ENCODE results near the gene TGM2. TPM values are rescaled to one million over a fixed set of nuclear protein-coding genes. Genes with fewer than 3 reads are reported as not detected.
"Not testable (repeated sequence)": the region's sequence is repeated elsewhere in the genome, so short reads cannot be mapped to it uniquely, and the experiment has no call there.

TGM2 gene
- total RNA-seq, 1 donor from 2014 or later: 4.8 TPM

DNA sequence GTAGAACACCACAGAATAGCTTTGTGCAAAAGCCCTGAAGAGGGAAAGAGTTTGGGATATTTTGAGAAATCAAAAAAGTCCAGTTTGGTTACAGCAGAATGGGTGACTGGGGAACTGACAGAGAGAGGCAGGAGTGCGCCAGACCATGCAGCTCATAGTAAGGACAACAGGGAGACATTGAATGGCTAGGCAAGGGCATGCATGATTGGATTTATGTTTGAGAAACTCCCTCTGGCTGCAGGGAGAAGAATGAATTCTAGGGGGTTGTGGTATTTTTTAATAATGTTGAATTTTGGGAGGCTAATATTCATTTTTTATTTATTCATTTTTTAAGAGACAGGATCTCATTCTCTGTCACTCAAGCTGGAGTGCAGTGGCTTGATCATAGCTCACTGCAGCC lies 49.9 kb downstream of the TGM2 start:
- DNase-seq: no peak

GRCh38 chr20:38114353-38114791 lies 50.7 kb downstream of the TGM2 start:
- DNase-seq: no peak

- no peak for DNase-seq
Measured at GRCh38 chr20:38113401-38114325, 51.4 kb downstream of the TGM2 start.

DNA sequence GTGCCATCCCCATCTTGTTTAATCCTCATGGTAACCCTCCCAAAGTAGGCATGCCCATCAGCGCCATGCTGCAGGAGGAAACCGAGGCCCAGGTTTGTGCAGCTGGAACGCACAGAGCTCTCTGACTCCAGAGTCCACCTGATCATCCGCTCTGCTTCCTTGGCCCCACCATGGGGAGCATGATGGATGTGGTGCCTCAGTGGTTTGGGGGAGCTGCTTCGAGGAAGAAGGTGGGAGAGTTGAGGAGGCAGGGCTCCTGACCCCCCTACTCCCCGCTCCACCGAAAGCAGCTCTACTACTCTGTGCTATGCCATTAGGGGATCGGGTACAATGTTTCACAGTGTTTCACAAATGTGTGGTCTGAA lies 52.2 kb downstream of the TGM2 start:
- DNase-seq: no peak

GRCh38 chr20:38112261-38112929 lies 52.7 kb downstream of the TGM2 start:
- no peak for DNase-seq

DNA sequence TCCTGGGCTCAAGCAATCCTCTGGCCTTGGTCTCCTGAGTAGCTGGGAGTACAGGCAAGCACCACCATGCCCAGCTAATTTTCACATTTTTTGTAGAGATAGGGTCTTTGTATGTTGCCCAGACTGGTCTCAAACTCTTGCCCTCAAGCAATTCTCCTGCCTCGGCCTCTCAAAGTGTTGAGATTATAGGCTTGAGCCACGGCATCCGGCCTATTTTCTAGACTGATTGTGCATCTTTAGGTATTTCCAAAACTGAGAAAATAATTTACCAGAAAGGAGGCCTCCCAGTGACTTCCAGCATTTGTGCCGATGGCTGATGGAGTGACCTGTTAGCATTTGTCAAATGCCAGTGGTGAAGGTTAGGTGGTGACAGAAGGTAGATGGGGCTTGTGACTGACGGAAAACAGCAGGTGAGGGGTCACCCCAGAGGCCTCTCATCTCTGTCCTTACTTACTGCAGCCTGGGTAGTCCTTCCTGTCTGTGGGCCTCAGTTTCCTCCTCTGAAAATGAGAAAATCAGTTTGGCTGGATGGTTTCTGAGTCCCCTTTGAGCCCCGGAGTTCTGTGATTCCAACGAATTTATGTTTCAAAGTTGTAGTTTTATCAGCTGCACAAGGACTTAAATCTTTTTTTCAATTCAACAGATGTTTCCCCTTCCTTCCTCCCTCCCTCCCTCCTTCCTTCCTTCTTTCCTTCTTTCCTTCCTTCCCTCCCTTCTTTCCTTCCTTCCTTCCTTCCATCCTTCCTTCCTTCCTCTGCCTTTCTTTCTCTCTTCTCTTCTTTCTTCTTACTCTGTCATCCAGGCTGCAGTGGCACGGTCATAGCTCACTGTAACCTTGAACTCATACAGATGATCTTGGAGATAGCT lies 53.5 kb downstream of the TGM2 start:
- DNase-seq: no peak

DNA sequence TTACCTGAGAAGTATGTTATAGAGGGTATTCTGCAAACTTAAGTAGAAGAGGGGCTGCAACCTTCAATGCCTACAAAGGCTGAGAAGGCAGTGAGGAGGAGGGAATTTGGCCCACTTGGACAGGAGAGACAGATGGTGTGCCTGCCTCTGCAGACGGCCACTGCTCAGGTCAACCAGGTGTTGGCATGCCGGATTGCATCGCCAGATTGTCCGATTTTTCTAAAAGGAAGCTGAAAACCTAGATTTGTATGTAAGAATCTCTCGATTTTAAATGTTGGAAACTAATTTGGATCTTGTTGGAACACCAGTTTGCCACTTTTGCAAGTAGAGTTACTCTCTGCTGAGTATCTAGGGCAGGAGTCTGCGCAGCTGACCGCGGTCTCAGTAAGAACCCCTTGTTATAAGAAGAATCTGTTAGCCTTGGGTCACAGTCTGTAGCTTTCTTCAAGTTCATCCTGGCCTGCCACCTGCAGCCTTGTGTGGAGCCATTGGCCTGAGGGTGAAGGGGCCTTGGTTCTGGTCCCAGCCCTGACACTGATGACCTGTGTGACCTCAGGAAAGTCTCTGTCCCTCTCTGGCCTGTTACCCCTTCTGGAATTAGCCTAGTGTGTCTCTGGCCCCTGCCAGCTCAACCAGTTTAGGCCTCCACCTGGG lies 54.4 kb downstream of the TGM2 start:
- DNase-seq: no peak

DNA sequence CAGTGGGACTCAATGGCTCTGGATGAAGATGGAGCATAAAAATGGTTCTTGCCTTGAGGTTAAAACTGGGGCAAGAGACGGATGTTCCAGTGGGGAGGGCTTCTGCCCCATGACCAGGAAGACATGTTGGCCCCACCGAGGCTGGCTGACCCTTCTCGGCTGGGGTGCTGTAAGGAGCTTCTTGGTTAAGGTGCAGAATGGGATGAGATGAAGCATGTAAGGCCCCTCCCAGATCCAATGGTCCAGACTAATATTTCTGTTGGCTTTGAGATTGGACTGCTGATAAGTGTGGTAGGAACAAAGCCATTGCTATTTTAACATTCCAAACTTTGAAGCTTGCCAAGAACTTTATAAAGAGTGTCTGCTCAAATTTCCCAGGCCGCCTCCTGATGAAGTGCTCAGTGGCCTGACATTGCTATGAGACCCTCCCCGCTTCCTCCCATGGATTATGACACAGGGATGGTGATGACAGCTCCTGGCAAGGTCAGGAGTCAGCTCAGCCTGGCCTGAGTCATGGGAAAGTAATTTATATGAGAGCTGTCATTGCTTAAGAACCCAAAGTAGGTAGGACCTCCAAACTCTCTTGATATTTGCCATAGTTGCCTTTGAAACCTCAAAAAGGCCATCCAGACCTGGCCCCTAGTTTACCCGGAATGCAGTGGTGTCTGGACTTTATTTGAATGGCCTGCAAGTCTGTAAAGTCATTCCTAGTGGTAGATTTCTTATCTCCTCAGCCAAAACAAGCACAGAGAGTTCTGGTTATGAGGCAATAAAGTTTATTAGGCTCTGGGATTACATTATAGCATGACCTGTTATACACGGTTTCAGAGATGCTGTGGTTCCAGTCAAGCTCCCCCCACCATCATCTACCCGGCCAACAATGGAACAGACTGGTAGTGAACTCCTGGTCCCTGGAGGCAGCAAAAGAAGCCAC lies 55.2 kb downstream of the TGM2 start:
- DNase-seq: peak; percentile 80

DNA sequence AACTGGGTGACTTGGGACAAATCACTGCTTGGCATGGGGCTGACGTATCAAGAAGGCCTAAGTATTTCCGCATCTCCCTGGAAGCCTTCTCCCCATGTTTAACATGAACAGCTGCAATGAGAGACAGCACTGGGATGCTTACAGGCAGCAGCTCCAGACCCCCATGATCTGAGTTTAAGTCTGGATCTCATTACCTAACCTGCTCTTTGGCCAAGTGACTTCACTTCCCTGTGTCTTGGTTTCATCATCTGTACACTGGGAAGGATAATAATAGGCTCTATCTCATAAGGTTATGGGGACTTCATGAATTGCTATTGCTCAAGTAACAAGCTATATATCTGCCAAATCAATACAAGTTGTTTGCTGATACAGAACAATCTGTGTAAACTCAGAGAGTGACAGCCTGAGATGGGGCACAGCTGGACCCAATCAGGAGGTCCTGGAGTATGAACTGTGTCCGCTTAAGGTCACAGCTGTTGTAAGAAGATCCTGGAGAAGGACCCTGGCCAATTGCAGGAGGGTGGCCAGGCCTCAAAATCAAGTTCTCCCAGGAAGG lies 56.0 kb downstream of the TGM2 start:
- peak; percentile 93 for DNase-seq

GRCh38 chr20:38108438-38108985 lies 56.6 kb downstream of the TGM2 start:
- DNase-seq: peak; percentile 91

GRCh38 chr20:38107916-38108315 lies 57.2 kb downstream of the TGM2 start:
- not testable (repeated sequence) for DNase-seq

DNA sequence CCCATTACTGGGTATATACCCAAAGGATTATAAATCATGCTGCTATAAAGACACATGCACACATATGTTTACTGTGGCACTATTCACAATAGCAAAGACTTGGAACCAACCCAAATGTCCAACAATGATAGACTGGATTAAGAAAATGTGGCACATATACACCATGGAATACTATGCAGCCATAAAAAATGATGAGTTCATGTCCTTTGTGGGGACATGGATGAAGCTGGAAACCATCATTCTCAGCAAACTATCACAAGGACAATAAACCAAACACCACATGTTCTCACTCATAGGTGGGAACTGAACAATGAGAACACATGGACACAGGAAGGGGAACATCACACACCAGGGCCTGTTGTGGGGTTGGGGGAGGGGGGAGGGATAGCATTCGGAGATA lies 57.7 kb downstream of the TGM2 start:
- DNase-seq: not testable (repeated sequence)

GRCh38 chr20:38106461-38106860 lies 58.6 kb downstream of the TGM2 start:
- DNase-seq: no peak

- DNase-seq: no peak
Measured at GRCh38 chr20:38104285-38104684, 60.8 kb downstream of the TGM2 start.

GRCh38 chr20:38102206-38102605 lies 62.9 kb downstream of the TGM2 start:
- not testable (repeated sequence) for DNase-seq

DNA sequence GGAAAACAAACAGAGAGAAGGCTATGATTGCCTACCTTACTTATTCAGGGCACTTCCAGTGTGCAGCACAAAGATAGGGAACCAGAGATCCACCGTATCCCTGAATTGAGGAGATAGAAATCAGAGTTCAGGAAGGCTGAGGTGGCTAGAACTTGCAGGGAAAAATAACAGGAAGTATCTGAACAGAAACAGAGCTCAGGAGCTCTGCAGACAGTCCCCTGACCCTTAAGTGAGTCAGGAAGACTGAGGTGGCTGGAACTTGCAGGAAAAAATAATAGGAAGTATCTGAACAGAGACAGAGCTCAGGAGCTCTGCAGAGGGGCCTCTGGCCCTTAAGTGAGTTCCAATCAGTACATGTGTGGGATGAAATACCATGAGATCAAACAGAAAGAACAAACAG lies 66.1 kb downstream of the TGM2 start:
- no peak for DNase-seq

DNA sequence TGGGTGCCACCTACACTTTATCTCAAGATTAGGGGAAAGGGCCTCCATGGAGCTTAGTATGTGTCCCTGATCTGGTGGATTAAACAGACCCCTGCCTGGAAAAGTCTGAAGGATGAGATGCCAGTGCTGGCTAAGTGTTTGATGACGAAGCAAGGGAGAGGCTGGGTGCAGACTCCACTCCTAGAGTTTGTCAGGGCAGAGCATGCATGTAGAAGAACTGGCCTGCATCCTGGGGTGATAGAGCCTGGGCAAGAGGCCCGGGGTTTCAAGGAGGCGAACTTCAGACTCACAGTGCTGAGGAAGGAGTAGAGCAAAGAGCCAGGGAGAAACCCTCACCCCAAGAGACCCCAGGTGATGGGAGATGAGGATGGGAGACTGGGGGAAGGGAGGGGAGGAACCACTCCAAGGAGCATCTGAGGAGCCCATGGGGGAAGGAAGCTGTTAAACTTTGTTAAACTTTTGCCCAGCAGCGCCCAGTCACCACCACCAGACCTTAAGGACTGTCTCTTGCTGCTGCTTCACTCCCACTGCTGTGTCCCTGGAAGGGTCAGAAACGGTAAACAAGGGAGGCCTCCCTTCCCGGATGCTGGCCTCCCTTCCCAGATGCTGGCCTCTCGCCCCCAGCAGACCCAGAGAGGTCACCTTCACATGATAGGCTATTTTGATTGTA lies 69.9 kb downstream of the TGM2 start:
- DNase-seq: no peak

- peak; percentile 11 for DNase-seq
Measured at GRCh38 chr20:38094373-38094891, 70.6 kb downstream of the TGM2 start.

- DNase-seq: no peak
Measured at GRCh38 chr20:38093641-38094077, 71.4 kb downstream of the TGM2 start.

Data from skin of body (tissue), 2 donors.